K562 (cell line): ENCODE data around the gene RNASE4. TPM values are rescaled to one million over a fixed set of nuclear protein-coding genes. Genes with fewer than 3 reads are reported as not detected.
A peak's percentile ranks its signal among the peaks of the same experiment; 100 is the strongest.

Experiments
- BCL6 ChIP-seq: fragments of 250-450 bp; sonication (Bioruptor Pico); IDR thresholded peaks from 2 replicates; pipeline ENCODE4 v1.4.0; 2020
- CEBPB ChIP-seq: fragments of 450-650 bp; IDR thresholded peaks from 2 replicates; pipeline ENCODE4 v1.6.1; 2016; ENCODE audit warnings: missing genetic modification characterization, missing compliant biosample characterization
- CREB3L1 ChIP-seq: fragments of 450-650 bp; IDR thresholded peaks from 2 replicates; pipeline ENCODE4 v1.6.1; 2014; ENCODE audit warnings: low read depth, mild to moderate bottlenecking, moderate library complexity, borderline replicate concordance
- ERF ChIP-seq: fragments of 450-650 bp; formaldehyde crosslinking; IDR thresholded peaks from 2 replicates; pipeline ENCODE4 v1.4.0; 2020; ENCODE audit warnings: mild to moderate bottlenecking, mixed read lengths
- FOXJ2 ChIP-seq: fragments of 200-800 bp; sonication (Bioruptor generic); IDR thresholded peaks from 2 replicates; pipeline ENCODE4 v1.6.1; 2016; ENCODE audit warnings: missing genetic modification characterization, missing compliant biosample characterization
- GATAD2B ChIP-seq: fragments of 450-650 bp; IDR thresholded peaks from 2 replicates; pipeline ENCODE4 v1.6.1; 2017; ENCODE audit warnings: mild to moderate bottlenecking, borderline replicate concordance
- HDAC3 ChIP-seq: fragments of 450-650 bp; IDR thresholded peaks from 2 replicates; pipeline ENCODE4 v1.6.1; 2018; ENCODE audit warnings: borderline replicate concordance, mild to moderate bottlenecking, moderate library complexity; ENCODE audit not compliant: partially characterized antibody
- MAFK ChIP-seq: IDR thresholded peaks from 2 replicates; pipeline ENCODE4 v1.6.1; 2011; ENCODE audit warnings: low read length, improper control_type of control experiment
- MCM2 ChIP-seq: fragments of 450-650 bp; IDR thresholded peaks from 2 replicates; pipeline ENCODE4 v1.6.1; 2017; ENCODE audit warnings: low read depth, mild to moderate bottlenecking
- MED1 ChIP-seq: sonication (generic); formaldehyde crosslinking; IDR thresholded peaks from 2 replicates; pipeline ENCODE4 v1.8.1; 2023; ENCODE audit warnings: missing genetic modification reagents, borderline replicate concordance
- NELFE ChIP-seq: IDR thresholded peaks from 2 replicates; pipeline ENCODE4 v1.6.1; 2011; ENCODE audit warnings: mild to moderate bottlenecking; ENCODE audit not compliant: insufficient read depth, insufficient read length
- PHB ChIP-seq: fragments of 250-450 bp; sonication (Bioruptor Pico); IDR thresholded peaks from 2 replicates; pipeline ENCODE4 v1.5.0; 2021
- PKNOX1 ChIP-seq: fragments of 450-650 bp; IDR thresholded peaks from 2 replicates; pipeline ENCODE4 v1.6.1; 2016
- POLR2AphosphoS2 ChIP-seq: IDR thresholded peaks from 2 replicates; pipeline ENCODE4 v1.6.1; 2012; ENCODE audit warnings: low read length, improper control_type of control experiment
- POLR2AphosphoS5 ChIP-seq: IDR thresholded peaks from 2 replicates; pipeline ENCODE4 v1.6.1; 2011; ENCODE audit warnings: mild to moderate bottlenecking, low read depth, low read length, moderate library complexity; ENCODE audit not compliant: control insufficient read depth, insufficient read depth
- POLR3G ChIP-seq: IDR thresholded peaks from 2 replicates; pipeline ENCODE4 v1.6.1; 2011; ENCODE audit not compliant: insufficient read length, insufficient replicate concordance; ENCODE audit errors: extremely low read depth
- PREB ChIP-seq: sonication (generic); formaldehyde crosslinking; IDR thresholded peaks from 2 replicates; pipeline ENCODE4 v1.8.1; 2023; ENCODE audit warnings: mild to moderate bottlenecking, missing genetic modification reagents
- RBM22 ChIP-seq: fragments of 200-400 bp; formaldehyde crosslinking; IDR thresholded peaks from 2 replicates; pipeline ENCODE4 v1.6.1; 2018; ENCODE audit warnings: low read length, low read depth; ENCODE audit not compliant: poor library complexity, severe bottlenecking
- SIN3B ChIP-seq: fragments of 450-650 bp; IDR thresholded peaks from 2 replicates; pipeline ENCODE4 v1.6.1; 2017; ENCODE audit warnings: low read depth, mild to moderate bottlenecking, moderate library complexity
- SIX5 ChIP-seq, 2 experiments: IDR thresholded peaks; 2 replicates each; pipeline ENCODE4 v1.6.1; 2011; ENCODE audit warnings: low read length in 2 of 2, borderline replicate concordance in 1 of 2, low read depth in 1 of 2, mild to moderate bottlenecking in 1 of 2, moderate library complexity in 1 of 2; ENCODE audit not compliant: insufficient read depth in 1 of 2
- SRSF1 ChIP-seq: fragments of 200-400 bp; formaldehyde crosslinking; IDR thresholded peaks from 2 replicates; pipeline ENCODE4 v1.6.1; 2017; ENCODE audit warnings: mild to moderate bottlenecking, low read depth, low read length, moderate library complexity
- SRSF3 ChIP-seq: fragments of 200-400 bp; formaldehyde crosslinking; IDR thresholded peaks from 2 replicates; pipeline ENCODE4 v1.6.1; 2016; ENCODE audit warnings: mild to moderate bottlenecking, low read length, moderate library complexity; ENCODE audit not compliant: insufficient read depth
- TARDBP ChIP-seq: fragments of 450-650 bp; IDR thresholded peaks from 2 replicates; pipeline ENCODE4 v1.6.1; 2016
- ZFPM2 ChIP-seq: fragments of 250-450 bp; sonication (Bioruptor Pico); IDR thresholded peaks from 2 replicates; pipeline ENCODE4 v1.5.1; 2022; ENCODE audit warnings: mild to moderate bottlenecking
- ZNF174 ChIP-seq: fragments of 250-450 bp; sonication (Bioruptor Pico); IDR thresholded peaks from 2 replicates; pipeline ENCODE4 v1.4.0; 2020; ENCODE audit warnings: mild to moderate bottlenecking
- ZNF511 ChIP-seq: sonication (generic); formaldehyde crosslinking; IDR thresholded peaks from 2 replicates; pipeline ENCODE4 v1.8.0; 2022; ENCODE audit warnings: mild to moderate bottlenecking, missing genetic modification reagents
- ZNF644 ChIP-seq: fragments of 200-800 bp; sonication (Bioruptor generic); IDR thresholded peaks from 2 replicates; pipeline ENCODE4 v1.6.1; 2016; ENCODE audit warnings: low read depth, missing genetic modification characterization, missing compliant biosample characterization
- polyA plus RNA-seq, 8 experiments: library from polyadenylated mRNA; depleted of rRNA in 4 of 8; stranded (reverse) in 5 of 8; unstranded in 3 of 8; fragments of >200 nt; fragmentation: Nextera tagmentation in 2 of 8; fragmentation: Illumina TruSeq in 1 of 8; extraction: Ambion mirVana in 2 of 8; extraction: Trizol in 1 of 8; gene quantifications; 2 replicates each; pipeline versions ENCODE4 v1.2.1 to v1.2.3, GENCODE V29; 2011 to 2014; ENCODE audit warnings: inconsistent platforms in 1 of 8, missing spikeins in 1 of 8
- total RNA-seq, 7 experiments: library from RNA; depleted of rRNA in 6 of 7; stranded (reverse); fragments of >200 nt in 6 of 7; fragmentation: Illumina TruSeq in 2 of 7; extraction: Trizol in 2 of 7; gene quantifications; 2 replicates each; pipeline versions ENCODE4 v1.2.1 to v1.2.3, GENCODE V29; 2011 to 2021; ENCODE audit warnings: low replicate concordance in 1 of 7

RNASE4 gene
- total and polyA plus RNA-seq, 9 of the 15 experiments (the other 6 are each of a cell fraction or from before 2014, with no cell fraction given), result 0.09 to 0.22 (median 0.13) TPM; not detected in 2

GRCh38 chr14:20682435-20683124 is 1.8 kb upstream of the RNASE4 start (continued):
- TF ChIP-seq SRSF3, result no peak
- no peak for TF ChIP-seq TARDBP
- no peak for TF ChIP-seq PREB
- TF ChIP-seq FOXJ2 (tag), result no peak
- no peak for TF ChIP-seq ZNF174
- TF ChIP-seq CREB3L1, result peak; percentile 76
- no peak for TF ChIP-seq ZFPM2 (CRISPR knock-in tag)
- TF ChIP-seq HDAC3, result no peak
- TF ChIP-seq MCM2, result no peak
- no peak for TF ChIP-seq POLR3G
- TF ChIP-seq RBM22, result no peak
- TF ChIP-seq PHB (CRISPR knock-in tag), result no peak
- TF ChIP-seq PKNOX1, result peak; percentile 13; the same call in 1 of the 2 replicates
- no peak for TF ChIP-seq SIX5 (IDR thresholded peaks at IDR 0.05; ENCODE audit: borderline replicate concordance in 1 of 2, insufficient read depth in 1 of 2, low read depth in 1 of 2, low read length in 2 of 2)
- TF ChIP-seq GATAD2B, result no peak
- no peak for TF ChIP-seq POLR2AphosphoS5
- TF ChIP-seq MED1 (CRISPR knock-in tag), result no peak
- TF ChIP-seq MAFK, result no peak
- no peak for TF ChIP-seq SRSF1
- no peak for TF ChIP-seq ERF (CRISPR knock-in tag)
- TF ChIP-seq ZNF644 (tag), result no peak
- TF ChIP-seq BCL6 (CRISPR knock-in tag), result no peak
- TF ChIP-seq POLR2AphosphoS2, result no peak
- no peak for TF ChIP-seq NELFE
- TF ChIP-seq ZNF511, result no peak
- TF ChIP-seq CEBPB (tag), result peak; percentile 15; the same call in 1 of the 2 replicates
- no peak for TF ChIP-seq SIN3B
